Measurements from ENCODE around the gene PPP2R2C. TPM values are rescaled to one million over a fixed set of nuclear protein-coding genes. Genes with fewer than 3 reads are reported as not detected.

PPP2R2C gene
- total and polyA plus RNA-seq, 10 of the 15 experiments (the other 5 are each of a cell fraction or from before 2014, with no cell fraction given) = 0.13 to 0.15 TPM; not detected in 8

- RAD21 ChIA-PET (ENCODE audit: unreplicated experiment) = no interaction called here
- Histone ChIP-seq H2AFZ (ENCODE audit: control insufficient read depth, low read depth, low read length) (no peak overlapping the region), H4K20me1 (ENCODE audit: control insufficient read depth, insufficient read depth) (no peaks in the 10 kb centered on the region), H3K4me3 (no peak overlapping the region), H3K27ac (ENCODE audit: control insufficient read depth, insufficient read depth) (no peak overlapping the region), H3K36me3 (ENCODE audit: control insufficient read depth in 2 of 2, insufficient read depth in 2 of 2, low read length in 1 of 2) (no peaks in the 10 kb centered on the region), H3K9me3 (replicated peaks; ENCODE audit: control insufficient read depth, insufficient read depth, low read length) (no peaks in the 10 kb centered on the region; the same call in 2 of the 3 replicates), H3K27me3 (replicated peaks in 1 of 2; ENCODE audit: control insufficient read depth in 2 of 2, insufficient read depth in 2 of 2, low read length in 1 of 2) (no peaks in the 10 kb centered on the region; a peak in 1 of 4 replicates), H3K4me1 (ENCODE audit: control insufficient read depth, insufficient read depth, low read length) (no peaks in the 10 kb centered on the region), H3K9ac (ENCODE audit: control insufficient read depth, insufficient read depth, low read length) (no peak overlapping the region), H3K79me2 (ENCODE audit: control insufficient read depth, insufficient read depth, low read length) (no peaks in the 10 kb centered on the region), H3K4me2 (ENCODE audit: control insufficient read depth, insufficient read depth) (no peak overlapping the region)
- FAIRE-seq (no peak), DNase-seq (ENCODE audit: low read depth, low spot score) (no peak), ATAC-seq (no peak)
- SMC1A ChIA-PET (ENCODE audit: uncharacterized antibody, unreplicated experiment) = no interaction called here
- TF ChIP-seq SUPT20H (IDR thresholded peaks at IDR 0.05; ENCODE audit: borderline replicate concordance, control insufficient read depth, low read depth, low read length) = no peak
- TF ChIP-seq RELA (IDR thresholded peaks at IDR 0.05; ENCODE audit: borderline replicate concordance, partially characterized antibody) = no peak
- TF ChIP-seq NFIC (IDR thresholded peaks at IDR 0.05; ENCODE audit: low read depth, low read length) = no peak
- no peak for TF ChIP-seq SKIL (IDR thresholded peaks at IDR 0.05; ENCODE audit: low read depth, poor library complexity, severe bottlenecking)
- no peak for TF ChIP-seq IRF3 (IDR thresholded peaks at IDR 0.05)
- no peak for TF ChIP-seq ZBTB33 (IDR thresholded peaks at IDR 0.05)
- no peak for TF ChIP-seq HDGF (IDR thresholded peaks at IDR 0.05)
- TF ChIP-seq ELK1 (IDR thresholded peaks at IDR 0.05; ENCODE audit: low read depth, low read length) = no peak
- no peak for TF ChIP-seq CHD1 (IDR thresholded peaks at IDR 0.05; ENCODE audit: low read depth, low read length)
- TF ChIP-seq ZZZ3 (IDR thresholded peaks at IDR 0.05; ENCODE audit: control insufficient read depth, insufficient read length, low read depth) = no peak
- no peak for TF ChIP-seq SMAD1 (IDR thresholded peaks at IDR 0.05; ENCODE audit: low read depth, partially characterized antibody)
- TF ChIP-seq ZNF207 (IDR thresholded peaks at IDR 0.05; ENCODE audit: borderline replicate concordance) = no peak
- no peak for TF ChIP-seq GATAD2B (conservative IDR thresholded peaks at IDR 0.05; ENCODE audit: low read depth)
- no peak for TF ChIP-seq CEBPZ (IDR thresholded peaks at IDR 0.05; ENCODE audit: low read depth, low read length)
- POLR2A ChIA-PET = no interaction called here
- 22% methylated on average over 11 of the region's 11 CpGs for WGBS (ENCODE audit: insufficient coverage, insufficient replicate concordance, low lambda C conversion rate, missing lambda C conversion rate)
- no TSS peak for BruUV-seq (replicated peaks)
- in situ Hi-C loops (cut with MboI) = no loop called here
- CTCF ChIA-PET = no interaction called here
- intact Hi-C loops (cut with micrococcal nuclease; ENCODE audit: unreplicated experiment) = no loop called here
Measured at GRCh38 chr4:6410068-6410467, 62.3 kb downstream of the PPP2R2C start.

Measured in GM12878 (cell line).